ENCODE results near the gene OGA.
A peak's percentile ranks its signal among the peaks of the same experiment; 100 is the strongest.

Gene OGA

DNA sequence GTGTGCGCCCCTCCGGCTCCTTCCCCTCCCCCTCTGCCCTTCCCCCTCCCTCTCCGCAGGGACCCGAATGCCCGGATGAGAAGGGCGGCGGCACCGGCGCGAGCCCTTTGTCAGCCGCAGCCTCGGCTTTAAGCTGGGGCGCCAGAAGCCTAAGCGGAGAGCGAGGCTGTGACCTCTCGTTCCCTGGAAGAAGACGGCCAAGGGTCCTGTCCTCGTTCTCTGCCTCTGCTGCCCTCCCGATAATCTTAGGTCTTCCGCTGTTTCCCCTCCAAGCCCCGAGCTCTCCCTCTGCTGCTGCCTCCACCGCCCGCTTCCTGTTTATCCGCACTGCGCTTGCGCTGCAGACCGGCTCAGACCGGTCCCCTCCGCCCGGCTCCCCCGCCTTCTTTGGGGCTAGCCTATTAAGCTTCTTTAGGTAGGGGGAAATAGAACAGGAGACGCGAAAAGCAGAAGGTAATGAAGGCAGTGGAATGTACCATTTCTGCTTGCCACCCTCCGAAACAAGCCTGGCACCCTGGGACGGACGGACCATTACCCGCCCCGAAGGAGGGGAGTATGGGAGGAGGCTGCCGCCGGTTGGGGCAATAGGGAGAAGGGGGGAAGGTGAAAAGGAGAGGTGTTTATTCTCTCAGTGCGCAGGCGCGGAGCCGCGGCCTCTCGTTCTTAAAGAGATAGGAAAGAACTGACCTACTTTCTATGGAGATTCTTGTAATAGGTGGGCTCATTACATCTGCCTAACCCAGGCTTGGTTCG, at the start of gene OGA:
TSS of gene OGA (minus strand) at position 326 of the 753 bp plus-strand sequence. CDS start 422 bp downstream, outside the sequence.
- DNase-seq (ENCODE audit: low spot score): peak; percentile 100

DNA sequence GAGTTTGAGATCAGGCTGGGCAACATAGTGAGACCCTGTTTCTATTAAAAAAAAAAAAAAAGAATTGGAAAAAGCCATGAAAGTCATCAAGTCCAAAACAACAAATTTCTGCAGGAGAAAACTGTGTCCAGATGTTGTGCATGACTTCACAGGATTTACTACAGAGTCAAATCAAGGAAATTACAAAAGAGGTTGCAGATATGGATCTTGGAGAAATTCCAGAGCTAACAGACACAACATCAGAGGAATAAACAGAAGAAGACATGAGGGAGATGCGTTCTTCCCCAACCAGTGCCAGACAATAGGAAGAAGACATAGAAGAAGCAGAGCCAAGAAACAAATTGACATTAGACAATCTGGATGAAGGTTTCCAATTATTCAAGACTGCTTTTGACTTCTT, 49.7 kb upstream of the OGA start:
- DNase-seq (ENCODE audit: low spot score): no peak

DNA sequence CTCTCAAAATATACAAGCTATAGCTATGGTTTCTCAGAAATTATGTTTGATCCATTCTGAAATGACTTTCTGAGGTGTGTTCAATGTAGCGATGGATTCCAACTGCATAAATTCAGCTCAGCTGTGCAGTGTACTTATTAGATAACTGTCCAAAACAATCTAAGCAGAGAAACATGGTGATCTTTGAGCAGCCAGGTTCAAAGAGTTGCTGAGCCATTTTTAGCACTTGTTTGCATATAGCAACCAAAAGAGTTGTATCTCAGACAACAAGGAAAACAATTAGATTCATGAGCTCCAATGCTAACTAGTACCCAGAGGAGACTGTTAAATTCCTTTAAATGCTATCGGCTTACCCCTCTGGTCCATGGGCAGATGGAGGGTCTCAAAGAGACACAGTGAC, 41.3 kb upstream of the OGA start:
- no peak for DNase-seq (ENCODE audit: low spot score)

DNA sequence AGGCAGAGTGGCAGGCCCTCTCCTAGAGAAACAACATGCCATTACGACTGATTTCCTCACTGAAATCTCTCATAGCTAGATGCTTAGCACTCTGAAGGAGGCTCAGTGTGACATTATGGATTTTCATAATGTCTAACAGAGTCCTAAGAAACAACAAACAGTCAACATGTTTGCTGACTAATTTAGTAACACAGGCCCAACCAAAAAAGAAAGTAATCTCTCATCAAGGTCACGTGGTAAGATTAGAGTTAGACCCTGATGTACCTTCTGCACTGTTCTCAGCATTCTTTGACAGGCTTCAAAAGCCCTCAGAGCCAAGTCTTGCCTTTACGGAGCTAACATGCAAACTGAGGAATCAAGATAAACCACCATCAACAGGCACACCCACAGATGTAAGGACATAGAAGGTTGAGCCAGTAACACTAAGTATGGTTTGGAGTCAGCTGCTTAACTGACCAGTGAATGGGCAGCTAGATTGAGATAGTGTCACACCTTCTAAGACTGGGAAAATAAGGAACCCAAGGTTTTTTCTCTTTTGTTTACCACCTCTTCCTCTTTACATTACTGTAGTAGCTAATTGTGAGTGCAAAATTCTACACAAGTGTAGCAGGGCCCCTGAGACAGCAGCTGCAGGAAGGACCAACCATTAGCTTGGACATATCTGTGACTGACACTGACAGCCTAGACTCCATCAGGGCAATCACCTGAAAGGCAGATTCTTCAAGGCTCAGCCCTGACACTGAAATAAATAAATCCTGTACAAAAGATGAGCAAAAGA, 40.7 kb upstream of the OGA start:
- no peak for DNase-seq (ENCODE audit: low spot score)

DNA sequence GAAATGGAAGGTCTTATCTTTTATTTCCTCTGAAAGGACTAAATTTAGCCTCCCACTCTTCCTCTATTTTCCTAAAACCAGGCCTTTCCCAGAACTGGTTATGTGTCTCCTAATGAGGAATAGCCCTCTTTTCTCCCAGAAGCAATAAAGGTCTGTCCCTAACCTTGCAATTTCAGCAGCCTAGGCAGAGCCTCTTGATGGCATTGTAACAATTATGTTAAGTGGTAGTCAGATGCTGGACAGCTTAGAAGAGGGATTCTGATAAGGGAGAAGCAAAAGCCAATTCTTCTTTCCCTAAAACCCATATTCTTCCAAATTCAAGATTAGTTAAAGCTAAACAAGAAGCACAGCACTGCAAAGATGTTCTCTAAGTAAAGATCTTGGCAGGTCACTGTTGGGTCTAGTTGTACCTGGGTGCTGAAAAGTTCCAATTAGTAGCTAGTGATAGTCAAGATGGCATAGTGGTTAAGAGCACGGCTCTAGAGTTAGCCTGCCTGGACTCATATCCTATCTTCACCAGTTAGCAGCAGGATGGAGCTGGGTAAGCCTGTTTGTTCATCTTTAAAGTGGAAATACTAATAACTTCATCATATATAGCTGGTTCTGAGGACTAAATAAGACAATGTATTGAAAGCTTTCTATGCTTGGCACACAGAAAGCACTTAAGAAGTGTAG, 39.7 kb upstream of the OGA start:
- DNase-seq (ENCODE audit: low spot score): no peak

DNA sequence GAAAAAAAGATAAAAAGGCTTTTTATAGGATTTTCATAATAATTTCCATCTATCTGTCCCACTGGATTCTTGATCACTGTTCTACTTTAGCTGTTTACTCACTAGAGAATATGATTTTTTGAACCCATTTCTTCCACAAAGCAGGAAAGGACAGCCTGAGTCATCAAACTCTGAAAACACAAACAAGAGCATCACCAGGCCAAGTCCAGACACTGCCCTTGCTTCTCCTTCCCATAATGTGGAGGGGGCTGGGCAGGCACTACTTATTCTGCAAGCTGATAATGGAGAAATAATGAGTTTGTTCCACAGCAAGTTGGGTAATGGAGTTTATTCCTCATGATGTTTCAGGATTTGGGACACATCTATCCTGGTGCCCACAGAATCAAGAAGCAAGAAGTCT, 38.4 kb upstream of the OGA start:
- no peak for DNase-seq (ENCODE audit: low spot score)

DNA sequence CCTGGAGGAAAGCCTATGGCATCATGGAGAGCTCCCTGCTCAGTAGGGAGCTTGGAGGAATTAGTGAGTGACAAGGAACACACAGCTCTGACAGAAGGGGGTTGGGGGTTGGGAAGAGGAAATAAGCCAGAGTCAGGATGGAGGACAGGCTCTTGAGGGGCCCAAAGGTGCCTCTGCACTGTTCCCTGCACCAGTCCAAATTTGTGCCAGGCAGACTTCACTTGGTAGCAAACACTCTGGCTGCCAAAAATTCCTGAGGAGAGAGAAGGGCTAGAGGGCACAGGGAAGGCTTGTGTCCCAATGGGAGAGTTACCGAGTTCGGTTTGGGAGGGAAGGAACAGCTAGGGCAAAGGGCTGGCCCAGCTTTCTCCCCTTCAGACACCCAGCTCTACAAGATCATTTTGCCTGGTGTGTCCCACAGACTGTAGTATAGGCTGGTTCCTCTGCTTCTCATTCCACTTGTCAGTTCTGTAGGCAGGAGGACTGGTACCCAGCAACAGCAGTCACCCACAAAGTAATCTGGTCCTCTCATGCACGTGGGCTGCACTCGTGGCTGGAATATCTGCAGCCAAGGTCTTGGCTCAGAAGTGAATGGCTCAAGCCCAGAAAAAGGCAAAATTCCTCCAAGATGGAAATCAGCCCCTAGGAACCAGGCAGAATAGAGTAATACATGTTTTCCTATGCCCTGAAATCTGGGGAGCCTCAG, 33.3 kb upstream of the OGA start:
- DNase-seq (ENCODE audit: low spot score): peak; percentile 31

DNA sequence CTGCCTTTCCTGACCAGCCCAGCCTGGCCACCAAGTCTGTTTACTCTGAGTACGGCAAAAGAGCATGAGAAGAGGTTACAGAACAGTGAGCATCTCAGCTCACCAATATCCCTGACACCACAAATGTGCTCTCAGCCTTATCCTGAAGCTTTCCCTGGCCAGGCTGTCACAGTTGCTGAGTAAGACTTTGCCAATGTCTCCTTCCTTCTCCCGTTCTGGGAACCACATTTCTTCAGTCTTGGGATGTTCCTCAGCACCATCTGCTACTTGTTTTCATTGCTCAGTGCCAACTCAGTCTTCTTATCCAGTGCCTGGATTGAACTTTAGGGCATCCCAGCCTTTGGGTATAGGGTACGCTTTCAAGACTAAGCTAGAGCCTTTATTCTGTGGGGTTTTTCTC, 32.5 kb upstream of the OGA start:
- DNase-seq (ENCODE audit: low spot score): no peak

DNA sequence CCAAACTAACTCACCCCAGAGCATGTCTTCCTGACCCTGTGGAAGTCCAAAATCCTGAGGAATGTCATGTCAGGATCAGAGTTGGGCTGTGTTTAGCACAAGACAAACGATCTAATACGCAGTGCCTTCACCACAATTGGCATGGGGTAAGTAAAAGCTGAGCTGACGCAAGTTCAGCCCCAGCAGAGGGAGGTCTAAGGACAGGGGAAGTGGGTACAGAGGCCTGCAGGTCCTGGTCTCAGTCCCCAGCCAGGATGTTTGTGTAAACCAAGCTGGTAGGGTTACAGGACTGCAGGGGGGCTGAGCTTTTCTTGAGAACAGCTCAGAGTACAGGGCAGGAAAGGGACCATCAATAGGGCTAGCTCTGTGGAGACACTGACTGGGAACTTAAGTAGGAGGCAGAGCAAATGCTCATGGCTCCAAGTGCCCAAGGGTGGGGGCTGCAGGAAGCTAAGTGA, 30.7 kb upstream of the OGA start:
- no peak for DNase-seq (ENCODE audit: low spot score)

DNA sequence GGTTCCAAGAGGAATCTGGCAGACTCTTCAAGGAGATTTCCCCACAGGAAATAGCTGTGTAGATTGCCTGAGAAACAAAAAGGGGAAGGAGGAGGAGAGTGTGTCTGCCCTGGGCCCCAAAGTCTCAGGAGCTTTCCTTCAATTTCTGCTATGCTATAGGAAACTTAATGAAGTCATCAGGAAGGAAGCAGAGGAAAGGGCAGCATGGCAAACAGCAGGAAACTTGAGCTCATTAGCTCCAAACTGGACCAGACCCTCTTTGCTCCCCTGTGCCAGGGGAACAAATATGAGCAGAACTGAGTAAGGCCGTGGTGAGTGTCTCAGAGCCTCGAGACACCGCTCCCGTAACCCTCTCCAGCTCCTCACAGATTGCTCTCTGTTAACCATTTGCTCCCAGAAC, 30.2 kb upstream of the OGA start:
- DNase-seq (ENCODE audit: low spot score): no peak

DNA sequence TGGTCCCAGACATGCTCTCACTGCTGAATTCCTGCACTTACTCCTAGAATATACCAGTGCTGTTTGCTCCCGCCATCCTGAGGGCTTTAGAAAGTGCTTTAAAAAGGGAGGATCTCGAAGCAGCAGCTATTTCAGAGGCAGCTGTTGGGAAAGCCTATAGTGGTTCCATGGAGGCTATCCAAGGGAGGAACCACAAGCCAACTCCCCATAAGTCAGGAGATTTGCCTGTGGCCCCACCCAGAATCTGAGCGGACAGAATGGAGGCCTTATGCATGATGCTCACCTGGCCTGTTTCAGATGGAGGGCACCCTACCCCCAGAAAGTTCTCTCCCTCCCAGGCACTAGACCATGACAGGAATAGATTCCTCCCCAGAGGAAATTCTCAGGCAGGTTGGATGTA, 27.6 kb upstream of the OGA start:
- no peak for DNase-seq (ENCODE audit: low spot score)

DNA sequence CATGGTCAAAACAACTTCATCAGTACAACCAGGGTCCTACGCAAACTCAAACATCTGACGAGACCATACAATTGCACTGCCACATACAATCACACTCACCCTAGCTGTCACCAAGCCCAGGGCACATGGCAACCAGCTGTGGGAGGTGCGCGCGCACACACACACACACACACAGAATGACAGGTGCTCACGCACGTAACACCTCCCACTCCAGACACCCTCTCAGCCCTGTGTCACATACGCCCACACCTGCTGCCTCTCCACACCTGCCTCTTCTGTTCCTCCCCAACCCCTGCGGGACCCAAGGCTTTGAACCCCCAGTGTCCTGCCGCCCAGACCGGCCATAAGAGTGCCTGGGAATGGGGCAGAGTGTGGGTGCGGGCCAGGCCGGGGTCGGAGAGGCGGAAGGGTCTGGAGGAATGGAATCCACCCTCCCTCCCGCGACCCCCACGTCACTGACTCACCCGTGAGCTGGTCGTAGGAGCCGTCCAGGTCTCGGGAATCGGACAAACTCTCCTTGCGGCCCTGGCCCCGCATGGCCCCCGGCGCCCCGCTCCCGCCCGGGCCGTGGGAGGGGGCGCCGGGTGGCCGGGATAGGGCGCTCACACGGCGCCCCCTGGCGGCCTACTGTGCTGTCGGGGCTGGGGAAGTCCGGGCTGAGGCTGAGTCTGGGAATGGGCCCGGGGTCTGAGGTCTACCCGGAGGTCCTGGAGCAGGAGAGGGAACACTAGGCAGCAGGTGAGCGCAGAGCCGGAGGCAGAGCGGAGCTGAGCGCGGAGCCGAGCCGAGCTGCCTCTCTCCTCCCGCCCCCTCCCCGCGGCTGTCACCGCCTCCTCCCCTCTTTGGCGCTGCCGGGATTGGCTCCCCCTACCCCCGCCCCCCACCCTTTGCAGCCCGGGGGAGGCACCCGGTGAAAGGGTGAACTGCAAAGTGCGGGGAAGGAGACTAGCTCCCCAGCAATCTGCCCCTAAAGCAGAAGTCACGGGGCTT, 25.1 kb upstream of the OGA start, which contains the start of gene KCNIP2:
TSS of gene KCNIP2 (minus strand) at position 769 of the 990 bp plus-strand sequence. CDS start at position 537, 232 bp downstream.
- no peak for DNase-seq (ENCODE audit: low spot score)

DNA sequence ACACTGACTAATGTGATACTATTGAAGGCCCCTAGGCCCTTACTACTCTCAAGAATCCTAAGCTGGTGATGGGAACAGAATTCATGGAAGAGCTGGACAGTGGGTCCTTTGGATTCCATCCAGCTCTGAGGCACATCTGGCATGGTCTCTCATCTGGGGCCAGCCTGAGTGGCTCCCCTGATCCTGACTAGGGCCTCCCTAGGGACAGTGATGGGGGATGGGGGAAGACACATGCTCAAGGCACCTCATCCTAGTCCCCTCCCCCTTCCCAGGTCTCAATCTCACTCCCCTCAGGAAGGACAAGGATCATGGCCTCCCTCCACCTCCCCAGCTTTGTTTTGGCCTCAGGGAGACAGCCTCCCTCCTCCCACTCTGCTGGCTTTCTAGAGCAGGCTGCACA, 23.6 kb upstream of the OGA start:
- no peak for DNase-seq (ENCODE audit: low spot score)

DNA sequence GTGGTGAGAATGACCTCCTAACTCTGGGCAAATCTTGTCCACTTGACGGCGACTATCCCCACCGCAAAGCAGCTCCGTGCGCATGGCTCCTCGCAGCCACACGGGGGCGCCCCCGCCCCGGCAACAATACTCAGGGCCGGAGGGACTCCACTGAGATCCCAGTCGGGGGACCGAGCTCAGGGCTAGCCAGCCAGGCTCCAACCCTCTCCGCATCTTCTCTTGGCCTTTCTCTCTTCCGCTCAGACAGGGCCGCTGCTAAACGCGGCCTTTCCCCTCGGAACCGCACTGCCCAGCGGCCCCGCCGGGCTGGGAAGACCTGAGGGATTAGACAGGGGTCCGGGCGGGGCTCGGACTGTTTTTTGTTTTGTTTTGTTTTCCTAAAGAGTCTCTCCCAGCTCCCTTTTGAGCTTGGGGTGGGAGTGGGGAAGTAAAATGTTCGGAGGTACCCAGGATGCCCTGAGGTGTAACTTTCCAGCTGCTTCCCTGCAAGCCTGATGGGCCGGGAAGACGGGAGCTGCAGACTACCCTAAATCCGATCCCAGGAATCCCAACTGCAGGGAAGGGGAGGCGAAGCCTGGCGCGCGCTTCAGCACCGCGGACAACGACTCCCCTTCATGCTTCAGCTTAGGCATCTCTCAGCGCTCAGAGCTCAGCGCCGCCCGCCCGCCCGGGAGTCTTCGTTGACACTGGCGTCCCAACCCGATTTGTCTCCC, 22.7 kb upstream of the OGA start:
- DNase-seq (ENCODE audit: low spot score): peak; percentile 86

DNA sequence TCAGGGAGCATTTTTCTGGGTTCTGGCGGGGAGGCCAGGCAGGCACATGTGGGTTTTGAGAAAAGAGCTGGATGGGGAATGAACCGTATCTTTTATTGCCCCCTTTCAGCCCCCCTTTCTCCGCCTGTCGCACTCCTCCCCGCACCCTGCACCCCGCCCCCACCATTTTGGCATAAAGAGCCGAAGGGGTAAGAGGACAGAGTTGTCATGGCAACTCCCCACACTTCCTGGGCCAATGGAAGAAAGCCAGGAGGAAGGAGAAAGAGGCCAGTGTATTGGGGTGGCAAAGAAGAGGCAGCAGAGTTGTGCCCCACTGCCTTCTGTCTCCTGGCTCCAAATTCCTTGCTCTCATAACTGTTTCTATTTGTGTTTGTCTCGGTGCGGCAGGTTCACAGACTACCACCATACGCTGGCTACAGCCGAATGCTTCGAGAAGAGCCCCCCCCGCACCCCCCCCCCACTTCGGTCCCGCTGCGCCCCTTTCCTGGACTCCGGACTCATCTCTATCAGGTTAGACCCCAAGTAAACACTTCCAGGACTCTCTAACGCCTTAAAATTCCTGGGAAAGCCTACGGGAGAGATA, 21.9 kb upstream of the OGA start:
- no peak for DNase-seq (ENCODE audit: low spot score)

DNA sequence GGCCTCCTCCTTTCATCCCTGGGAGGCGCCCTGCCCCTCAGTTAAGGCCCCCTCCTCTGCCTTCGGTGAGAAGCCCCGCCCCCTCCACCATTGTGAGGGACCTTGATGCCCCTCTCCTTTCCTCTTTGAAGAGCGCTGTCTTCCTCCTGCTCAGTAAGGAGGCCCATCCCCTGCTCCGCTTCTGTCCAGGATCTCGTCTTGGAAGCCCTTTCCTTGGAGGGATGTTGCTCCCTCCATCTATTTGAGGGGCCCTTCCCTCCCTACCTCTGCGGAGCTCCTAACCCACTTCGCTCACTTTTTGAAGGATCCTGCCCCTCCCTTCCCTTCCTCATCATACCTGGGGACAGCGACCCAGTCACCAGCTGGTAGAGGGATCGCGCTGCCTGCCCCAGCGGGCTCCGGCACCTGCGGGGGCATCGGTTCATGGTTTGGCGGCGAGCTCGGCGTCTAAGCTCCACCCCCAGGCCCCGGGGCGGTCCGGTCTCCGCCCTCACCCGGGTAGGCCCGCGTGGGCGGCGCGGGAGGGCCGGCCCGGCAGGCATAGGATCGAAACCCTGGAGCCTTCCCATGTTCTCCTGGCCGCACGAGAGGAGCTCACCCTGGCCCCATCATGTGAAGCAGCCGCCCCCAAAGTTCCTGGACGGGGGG, 21.3 kb upstream of the OGA start:
- no peak for DNase-seq (ENCODE audit: low spot score)

DNA sequence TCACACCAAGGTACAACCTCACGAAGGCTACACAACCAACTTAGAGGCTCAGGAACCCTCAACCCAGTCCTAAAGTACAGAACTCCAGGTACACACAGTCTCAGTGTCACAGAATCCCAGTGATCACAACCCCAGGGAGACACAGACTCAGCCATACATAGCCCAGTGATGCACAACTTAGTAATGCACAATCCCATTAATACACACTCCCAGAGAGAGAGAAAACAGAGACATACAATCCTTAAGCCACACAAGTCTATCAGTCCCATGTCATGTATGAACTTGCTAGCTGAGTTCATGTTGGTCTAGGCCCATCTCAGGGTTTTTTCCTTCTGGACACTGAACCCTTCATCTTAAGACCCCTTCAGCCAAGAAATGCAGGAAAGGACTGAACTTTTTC, 20.8 kb upstream of the OGA start:
- no peak for DNase-seq (ENCODE audit: low spot score)

DNA sequence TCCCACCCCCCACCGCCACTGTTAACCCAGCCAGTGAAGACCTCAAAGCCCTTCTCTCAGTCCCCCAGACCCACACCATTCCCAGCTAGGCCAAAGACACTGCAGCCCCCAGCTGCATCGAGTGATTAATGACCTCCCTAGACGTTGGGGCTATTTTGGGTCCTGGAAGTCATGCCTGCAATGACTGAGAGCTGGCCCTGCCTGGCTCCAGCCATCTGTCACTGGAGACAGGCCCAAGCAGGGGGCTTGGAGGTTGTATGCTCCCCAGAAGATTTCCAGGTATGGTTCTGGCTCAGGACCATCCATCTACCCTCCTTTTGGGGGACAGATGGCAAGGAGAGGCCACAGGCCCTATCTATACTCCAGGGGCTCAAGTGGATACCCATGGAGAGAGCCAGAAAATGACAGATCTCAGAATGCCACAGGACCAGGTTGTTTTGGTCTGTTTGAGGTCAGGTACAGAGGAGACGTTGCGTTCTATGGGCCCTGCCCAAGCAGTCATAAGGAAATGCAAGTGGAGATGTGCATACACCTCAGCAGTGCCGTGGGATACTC, 20.2 kb upstream of the OGA start:
- DNase-seq (ENCODE audit: low spot score): peak; percentile 76

DNA sequence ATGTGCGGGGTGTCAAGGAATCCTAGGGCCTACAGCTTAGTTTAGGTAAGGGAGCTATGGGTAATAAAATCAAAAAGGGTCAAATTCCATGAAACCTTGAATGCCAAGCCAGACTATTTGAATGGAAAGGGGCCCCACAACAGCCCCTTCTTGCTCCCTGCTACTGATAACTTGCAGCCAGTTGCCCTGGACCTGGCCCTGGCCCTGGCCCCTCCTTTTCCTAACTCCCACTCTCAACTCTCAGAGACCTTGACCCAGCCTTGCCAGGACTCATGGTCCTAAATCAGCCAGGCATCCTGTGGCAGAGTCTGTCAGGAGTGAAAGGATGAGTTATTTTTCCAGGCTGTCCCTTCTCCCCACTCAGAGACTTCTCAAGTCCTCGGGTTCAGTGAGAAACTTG, 19.5 kb upstream of the OGA start:
- DNase-seq (ENCODE audit: low spot score): no peak

Measured in cerebellar cortex (tissue), 1 donor.